HepG2 (cell line): ENCODE results near the gene MMP17. TPM values are rescaled to one million over a fixed set of nuclear protein-coding genes. Genes with fewer than 3 reads are reported as not detected.
A peak's percentile ranks its signal among the peaks of the same experiment; 100 is the strongest.

Source experiments
- ATAC-seq: fragments of 200-7000 bp; cut with Tn5 transposase; 3 replicates; pipeline ENCODE4 v1.9.1; 2020; ENCODE audit warnings: mild to moderate bottlenecking, moderate library complexity
- BruUV-seq: library from RNA; stranded (reverse); fragments of 400-500 nt; replicated peaks from 2 replicates; lab custom pipeline; 2021; lab: Mats Ljungman, UMichigan
- CTCF ChIA-PET: fragments of 300-600 bp; formaldehyde crosslinking; extraction: SDS; loops from one replicate; lab custom pipeline; 2021; ENCODE audit warnings: low total read pairs, inconsistent platforms, low intra/inter-chr PET ratio; lab: Yijun Ruan, JAX
- POLR2A ChIA-PET: fragments of 350-600 bp; sonication (Branson Sonifier 250); formaldehyde crosslinking; loops from one replicate; lab custom pipeline; 2020; ENCODE audit warnings: antibody characterized with exemption, inconsistent platforms; lab: Yijun Ruan, JAX
- DNase-seq: peaks from one replicate; pipeline ENCODE4 v3.0.0-alpha.2; 2015; ENCODE audit warnings: low spot score
- FAIRE-seq: peaks from 3 replicates; lab custom pipeline; 2011; peaks lifted over from hg19 to GRCh38; lab: Jason Lieb, UNC
- H2AFZ ChIP-seq: one replicate; pipeline ENCODE4 v1.6.1; 2011; ENCODE audit warnings: low read length, inconsistent platforms
- H3K27ac ChIP-seq: fragments of 300-600 bp; 3 replicates; pipeline ENCODE4 v1.8.0; 2011; ENCODE audit warnings: mixed run types, mild to moderate bottlenecking, mixed read lengths, low read length, inconsistent platforms; ENCODE audit not compliant: insufficient read depth; ENCODE audit errors: extremely low read length
- H3K27me3 ChIP-seq, 2 experiments: fragments of 200-600 bp in 1 of 2; 2 replicates in 1 of 2; 3 replicates in 1 of 2; pipeline versions ENCODE4 v1.6.0 to v1.8.0; 2011; ENCODE audit warnings: low read length in 2 of 2, mild to moderate bottlenecking in 2 of 2, moderate library complexity in 2 of 2, inconsistent platforms in 1 of 2; ENCODE audit not compliant: insufficient read depth in 2 of 2, control insufficient read depth in 1 of 2
- H3K36me3 ChIP-seq, 2 experiments: fragments of 200-600 bp in 1 of 2; replicated peaks in 1 of 2; 2 replicates in 1 of 2; 3 replicates in 1 of 2; pipeline versions ENCODE4 v1.5.1 to v1.8.0; 2011; ENCODE audit warnings: low read length in 2 of 2, inconsistent platforms in 1 of 2; ENCODE audit not compliant: insufficient read depth in 2 of 2, control insufficient read depth in 1 of 2
- H3K4me1 ChIP-seq: 2 replicates; pipeline ENCODE4 v1.5.1; 2012; ENCODE audit warnings: low read length, inconsistent platforms; ENCODE audit not compliant: insufficient read depth
- H3K4me2 ChIP-seq: 2 replicates; pipeline ENCODE4 v1.6.0; 2011; ENCODE audit warnings: low read depth, low read length, inconsistent platforms
- H3K4me3 ChIP-seq, 3 experiments: fragments of 200-600 bp in 1 of 3; sonication (generic), shearing (Covaris generic) in 1 of 3; replicated peaks in 1 of 3; 2 replicates each; pipeline ENCODE4 v1.5.1; 2011 to 2016; ENCODE audit warnings: low read length in 3 of 3, inconsistent platforms in 2 of 3, low read depth in 2 of 3, mild to moderate bottlenecking in 2 of 3, control low read depth in 1 of 3, mixed read lengths in 1 of 3; ENCODE audit not compliant: insufficient read depth in 1 of 3
- H3K79me2 ChIP-seq: one replicate; pipeline ENCODE4 v1.6.1; 2011; ENCODE audit warnings: low read length, inconsistent platforms; ENCODE audit not compliant: insufficient read depth
- H3K9ac ChIP-seq: 2 replicates; pipeline ENCODE4 v1.6.0; 2011; ENCODE audit warnings: mild to moderate bottlenecking, low read depth, low read length, inconsistent platforms; ENCODE audit not compliant: insufficient read depth
- H3K9me3 ChIP-seq: 2 replicates; pipeline ENCODE4 v1.5.1; 2012; ENCODE audit warnings: mild to moderate bottlenecking, low read length
- H4K20me1 ChIP-seq: 2 replicates; pipeline ENCODE4 v1.6.0; 2011; ENCODE audit warnings: inconsistent platforms, mild to moderate bottlenecking, low read length, moderate library complexity; ENCODE audit not compliant: insufficient read depth
- RAD21 ChIP-seq: fragments of 450-650 bp; formaldehyde crosslinking; IDR thresholded peaks from 2 replicates; pipeline ENCODE4 v1.5.0; 2020; ENCODE audit warnings: mild to moderate bottlenecking
- STAG1 ChIP-seq: sonication (generic); formaldehyde crosslinking; IDR thresholded peaks from 2 replicates; pipeline ENCODE4 v1.4.0; 2020; ENCODE audit warnings: missing genetic modification reagents
- WGBS: methylation state at CpG from one replicate; pipeline ENCODE4 v1.1.6; 2017; ENCODE audit warnings: low lambda C conversion rate; 5-methylcytosine and 5-hydroxymethylcytosine counted together
- in situ Hi-C: cut with HindIII; loops from 2 replicates; pipeline ENCODE4 v1.10.0; 2017; ENCODE audit warnings: low pct_unique_long_range_greater_than_20kb; ENCODE audit not compliant: extremely low pct_ligation_motif_present
- intact Hi-C: fragments of 100-400 bp; cut with micrococcal nuclease; formaldehyde crosslinking; loops from one replicate; pipeline ENCODE4 v1.10.0; 2022; ENCODE audit not compliant: unreplicated experiment
- polyA plus RNA-seq, 8 experiments: library from polyadenylated mRNA; depleted of rRNA in 3 of 8; stranded (reverse) in 7 of 8; unstranded in 1 of 8; fragments of >200 nt; fragmentation: Illumina TruSeq in 4 of 8; extraction: Trizol in 4 of 8; gene quantifications; 2 replicates each; pipeline versions ENCODE4 v1.2.1 to v1.2.3, GENCODE V29; 2011 to 2016; ENCODE audit warnings: low read depth in 4 of 8, missing spikeins in 1 of 8, mixed read lengths in 1 of 8; ENCODE audit not compliant: insufficient read depth in 1 of 8
- total RNA-seq, 5 experiments: library from RNA; depleted of rRNA; stranded (reverse); fragments of >200 nt; fragmentation: Illumina TruSeq; extraction: Trizol; gene quantifications; 2 replicates each; pipeline ENCODE4 v1.2.3, GENCODE V29; 2016; ENCODE audit warnings: low read depth in 1 of 5
- TF ChIP-seq, protein P1 (sequence below): sonication (generic); formaldehyde crosslinking; conservative IDR thresholded peaks from 2 replicates; pipeline ENCODE4 v1.4.0; 2020; ENCODE audit warnings: mild to moderate bottlenecking, missing genetic modification reagents, moderate library complexity
- TF ChIP-seq, protein P2 (sequence below): sonication (generic); formaldehyde crosslinking; IDR thresholded peaks from 2 replicates; pipeline ENCODE4 v1.5.0; 2020; ENCODE audit warnings: mild to moderate bottlenecking, missing genetic modification reagents, moderate library complexity

MMP17 gene
- total and polyA plus RNA-seq, 2 of the 13 experiments (the other 11 are each of a cell fraction or from before 2014, with no cell fraction given) = 0.55 to 0.80 TPM

DNA sequence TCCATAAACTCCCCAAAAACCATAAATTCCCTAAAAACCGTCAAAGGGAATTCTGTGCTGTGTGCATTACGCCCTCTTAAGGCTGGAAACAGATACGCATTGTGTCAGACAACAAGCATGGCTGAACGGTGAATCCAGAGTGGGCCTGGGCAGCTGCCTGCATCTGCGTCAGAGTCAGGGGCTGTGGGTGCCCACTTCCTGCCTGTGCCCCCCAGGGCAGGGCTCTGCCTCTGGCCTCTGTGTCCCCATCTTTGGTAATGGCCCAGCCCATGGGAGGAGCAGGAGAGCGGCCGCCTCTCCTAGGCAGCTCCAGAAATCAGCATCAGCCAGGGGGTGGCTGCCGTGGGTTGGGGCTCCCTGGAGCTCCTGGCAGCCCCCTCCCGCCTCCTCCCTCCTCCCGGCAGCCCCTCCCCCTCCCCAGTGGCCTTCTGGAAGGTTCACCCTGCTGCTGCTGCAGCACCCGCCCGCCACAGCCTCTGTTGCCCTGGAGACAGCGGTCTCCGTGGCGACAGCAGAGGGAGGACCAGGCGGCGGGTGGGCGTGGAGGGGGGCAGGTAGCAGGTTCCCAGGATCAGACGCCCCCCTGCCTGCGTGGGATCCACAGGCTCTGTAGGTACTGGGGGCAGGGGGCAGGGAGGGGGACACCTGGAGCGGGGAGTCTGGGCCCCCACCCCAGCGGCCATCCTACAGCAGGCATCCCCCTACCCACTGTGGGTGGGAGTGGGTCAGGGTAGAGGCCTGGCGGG lies 5.9 kb downstream of the MMP17 start:
- H3K27ac ChIP-seq = no peak overlapping the region
- TF ChIP-seq, protein P1, sequence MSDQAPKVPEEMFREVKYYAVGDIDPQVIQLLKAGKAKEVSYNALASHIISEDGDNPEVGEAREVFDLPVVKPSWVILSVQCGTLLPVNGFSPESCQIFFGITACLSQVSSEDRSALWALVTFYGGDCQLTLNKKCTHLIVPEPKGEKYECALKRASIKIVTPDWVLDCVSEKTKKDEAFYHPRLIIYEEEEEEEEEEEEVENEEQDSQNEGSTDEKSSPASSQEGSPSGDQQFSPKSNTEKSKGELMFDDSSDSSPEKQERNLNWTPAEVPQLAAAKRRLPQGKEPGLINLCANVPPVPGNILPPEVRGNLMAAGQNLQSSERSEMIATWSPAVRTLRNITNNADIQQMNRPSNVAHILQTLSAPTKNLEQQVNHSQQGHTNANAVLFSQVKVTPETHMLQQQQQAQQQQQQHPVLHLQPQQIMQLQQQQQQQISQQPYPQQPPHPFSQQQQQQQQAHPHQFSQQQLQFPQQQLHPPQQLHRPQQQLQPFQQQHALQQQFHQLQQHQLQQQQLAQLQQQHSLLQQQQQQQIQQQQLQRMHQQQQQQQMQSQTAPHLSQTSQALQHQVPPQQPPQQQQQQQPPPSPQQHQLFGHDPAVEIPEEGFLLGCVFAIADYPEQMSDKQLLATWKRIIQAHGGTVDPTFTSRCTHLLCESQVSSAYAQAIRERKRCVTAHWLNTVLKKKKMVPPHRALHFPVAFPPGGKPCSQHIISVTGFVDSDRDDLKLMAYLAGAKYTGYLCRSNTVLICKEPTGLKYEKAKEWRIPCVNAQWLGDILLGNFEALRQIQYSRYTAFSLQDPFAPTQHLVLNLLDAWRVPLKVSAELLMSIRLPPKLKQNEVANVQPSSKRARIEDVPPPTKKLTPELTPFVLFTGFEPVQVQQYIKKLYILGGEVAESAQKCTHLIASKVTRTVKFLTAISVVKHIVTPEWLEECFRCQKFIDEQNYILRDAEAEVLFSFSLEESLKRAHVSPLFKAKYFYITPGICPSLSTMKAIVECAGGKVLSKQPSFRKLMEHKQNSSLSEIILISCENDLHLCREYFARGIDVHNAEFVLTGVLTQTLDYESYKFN = no peak
- peak; percentile 20; the same call in 1 of the 2 replicates for TF ChIP-seq RAD21 (CRISPR knock-in tag)
- TF ChIP-seq, protein P2, sequence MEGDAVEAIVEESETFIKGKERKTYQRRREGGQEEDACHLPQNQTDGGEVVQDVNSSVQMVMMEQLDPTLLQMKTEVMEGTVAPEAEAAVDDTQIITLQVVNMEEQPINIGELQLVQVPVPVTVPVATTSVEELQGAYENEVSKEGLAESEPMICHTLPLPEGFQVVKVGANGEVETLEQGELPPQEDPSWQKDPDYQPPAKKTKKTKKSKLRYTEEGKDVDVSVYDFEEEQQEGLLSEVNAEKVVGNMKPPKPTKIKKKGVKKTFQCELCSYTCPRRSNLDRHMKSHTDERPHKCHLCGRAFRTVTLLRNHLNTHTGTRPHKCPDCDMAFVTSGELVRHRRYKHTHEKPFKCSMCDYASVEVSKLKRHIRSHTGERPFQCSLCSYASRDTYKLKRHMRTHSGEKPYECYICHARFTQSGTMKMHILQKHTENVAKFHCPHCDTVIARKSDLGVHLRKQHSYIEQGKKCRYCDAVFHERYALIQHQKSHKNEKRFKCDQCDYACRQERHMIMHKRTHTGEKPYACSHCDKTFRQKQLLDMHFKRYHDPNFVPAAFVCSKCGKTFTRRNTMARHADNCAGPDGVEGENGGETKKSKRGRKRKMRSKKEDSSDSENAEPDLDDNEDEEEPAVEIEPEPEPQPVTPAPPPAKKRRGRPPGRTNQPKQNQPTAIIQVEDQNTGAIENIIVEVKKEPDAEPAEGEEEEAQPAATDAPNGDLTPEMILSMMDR (CRISPR knock-in tag) = peak; percentile 66
- TF ChIP-seq STAG1 (CRISPR knock-in tag) = peak; percentile 61
- intact Hi-C loops = loop anchor here (10.0 kb wide), 4 partner anchors 61 to 729 kb away; partner anchors contain the start of genes PUS1 and ULK1
- H3K9ac ChIP-seq = no peak overlapping the region
- H3K27me3 ChIP-seq = peaks cover 4 to 34% of the 10 kb centered on the region in 2 experiments
- no peaks in the 10 kb centered on the region for H3K36me3 ChIP-seq
- H3K79me2 ChIP-seq = no peaks in the 10 kb centered on the region
- peak; percentile 13; the same call in 1 of the 3 replicates for ATAC-seq
- WGBS = 35% methylated on average over 10 of the region's 23 CpGs
- no peak for DNase-seq
- no peak for FAIRE-seq
- POLR2A ChIA-PET = no interaction called here
- CTCF ChIA-PET = no interaction called here
- H3K4me3 ChIP-seq = no peak overlapping the region
- no peak overlapping the region for H2AFZ ChIP-seq
- peaks cover 48% of the 10 kb centered on the region for H3K4me1 ChIP-seq
- H4K20me1 ChIP-seq = no peaks in the 10 kb centered on the region
- BruUV-seq = no TSS peak
- H3K9me3 ChIP-seq = no peaks in the 10 kb centered on the region
- H3K4me2 ChIP-seq = no peak overlapping the region
- in situ Hi-C loops = loop anchor here (10.0 to 25.0 kb wide), 2 partner anchors 219 to 722 kb away; no protein-coding TSS in a partner anchor
